Upper lobe of right lung (tissue), 1 donor: ENCODE data around the gene GRIA4. TPM values are rescaled to one million over a fixed set of nuclear protein-coding genes. Genes with fewer than 3 reads are reported as not detected.
"Not testable (repeated sequence)": the region's sequence is repeated elsewhere in the genome, so short reads cannot be mapped to it uniquely, and the experiment has no call there.

ENCODE experiments used
- ATAC-seq: fragments of 200-7000 bp; cut with Tn5 transposase; one replicate; pipeline ENCODE4 v1.9.1; 2020; ENCODE audit warnings: mild to moderate bottlenecking, moderate library complexity
- DNase-seq: peaks from one replicate; pipeline ENCODE4 v3.0.0-alpha.2; 2020
- H3K27ac ChIP-seq: fragments of 200-600 bp; one replicate; pipeline ENCODE4 v1.8.0; 2022
- H3K27me3 ChIP-seq: fragments of 200-600 bp; one replicate; pipeline ENCODE4 v1.8.0; 2022; ENCODE audit warnings: mild to moderate bottlenecking
- H3K36me3 ChIP-seq: fragments of 200-600 bp; one replicate; pipeline ENCODE4 v1.8.0; 2022
- H3K4me1 ChIP-seq: fragments of 200-600 bp; one replicate; pipeline ENCODE4 v1.8.0; 2022
- H3K4me3 ChIP-seq: fragments of 200-600 bp; one replicate; pipeline ENCODE4 v1.8.0; 2022; ENCODE audit warnings: mild to moderate bottlenecking
- H3K9me3 ChIP-seq: fragments of 200-600 bp; one replicate; pipeline ENCODE4 v1.8.0; 2022
- intact Hi-C: fragments of 100-400 bp; cut with DNase I; formaldehyde crosslinking; loops from one replicate; pipeline ENCODE4 v1.11.0; 2022
- total RNA-seq: library from RNA; stranded (reverse); fragmentation: NEBNext Ultra II Directional; extraction: Animal tissue kit (Norgen Biotek cat#: 25700); gene quantifications from one replicate; pipeline ENCODE4 v1.2.1, GENCODE V29; 2021
- TF ChIP-seq, protein P1 (sequence below): fragments of 200-600 bp; IDR thresholded peaks from one replicate; pipeline ENCODE4 v1.8.0; 2022; ENCODE audit warnings: antibody characterized with exemption
- donor health status: DM: no; HTN: yes; CAD: no; lungs with severe emphysema.

Gene GRIA4
- total RNA-seq, 1 donor from 2014 or later: not detected

- Histone ChIP-seq H3K36me3 (no peaks in the 10 kb centered on the region), H3K4me1 (no peaks in the 10 kb centered on the region), H3K4me3 (no peak overlapping the region), H3K9me3 (peaks cover 3% of the 10 kb centered on the region), H3K27ac (no peak overlapping the region), H3K27me3 (no peaks in the 10 kb centered on the region)
- intact Hi-C loops: no loop called here
- DNase-seq (no peak), ATAC-seq (peak; percentile 66)
- TF ChIP-seq, protein P1, sequence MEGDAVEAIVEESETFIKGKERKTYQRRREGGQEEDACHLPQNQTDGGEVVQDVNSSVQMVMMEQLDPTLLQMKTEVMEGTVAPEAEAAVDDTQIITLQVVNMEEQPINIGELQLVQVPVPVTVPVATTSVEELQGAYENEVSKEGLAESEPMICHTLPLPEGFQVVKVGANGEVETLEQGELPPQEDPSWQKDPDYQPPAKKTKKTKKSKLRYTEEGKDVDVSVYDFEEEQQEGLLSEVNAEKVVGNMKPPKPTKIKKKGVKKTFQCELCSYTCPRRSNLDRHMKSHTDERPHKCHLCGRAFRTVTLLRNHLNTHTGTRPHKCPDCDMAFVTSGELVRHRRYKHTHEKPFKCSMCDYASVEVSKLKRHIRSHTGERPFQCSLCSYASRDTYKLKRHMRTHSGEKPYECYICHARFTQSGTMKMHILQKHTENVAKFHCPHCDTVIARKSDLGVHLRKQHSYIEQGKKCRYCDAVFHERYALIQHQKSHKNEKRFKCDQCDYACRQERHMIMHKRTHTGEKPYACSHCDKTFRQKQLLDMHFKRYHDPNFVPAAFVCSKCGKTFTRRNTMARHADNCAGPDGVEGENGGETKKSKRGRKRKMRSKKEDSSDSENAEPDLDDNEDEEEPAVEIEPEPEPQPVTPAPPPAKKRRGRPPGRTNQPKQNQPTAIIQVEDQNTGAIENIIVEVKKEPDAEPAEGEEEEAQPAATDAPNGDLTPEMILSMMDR: no peak
Measured at GRCh38 chr11:105878510-105878909, 268.6 kb downstream of the GRIA4 start.

DNA sequence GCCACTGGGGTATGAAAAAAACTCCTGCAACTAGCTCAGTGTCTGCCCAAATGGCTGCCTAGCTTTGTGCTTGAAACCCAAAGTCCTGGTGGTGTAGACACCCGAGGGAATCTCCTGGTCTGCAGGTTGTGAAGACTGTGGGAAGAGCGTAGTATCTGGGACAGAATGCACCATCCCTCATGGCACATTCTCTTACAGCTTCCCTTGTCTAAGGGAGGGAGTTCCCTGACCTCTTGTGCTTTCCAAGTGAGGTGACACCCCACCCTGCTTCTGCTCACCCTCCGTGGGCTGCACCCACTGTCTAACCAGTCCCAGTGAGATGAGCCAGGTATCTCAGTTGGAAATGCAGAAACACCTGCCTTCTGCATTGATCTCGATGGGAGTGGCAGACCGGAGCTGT, 269.1 kb downstream of the GRIA4 start:
- ATAC-seq, H3K4me1 ChIP-seq, H3K27me3 ChIP-seq, intact Hi-C loops, H3K36me3 ChIP-seq, H3K4me3 ChIP-seq, DNase-seq, H3K9me3 ChIP-seq, H3K27ac ChIP-seq: not testable (repeated sequence)

DNA sequence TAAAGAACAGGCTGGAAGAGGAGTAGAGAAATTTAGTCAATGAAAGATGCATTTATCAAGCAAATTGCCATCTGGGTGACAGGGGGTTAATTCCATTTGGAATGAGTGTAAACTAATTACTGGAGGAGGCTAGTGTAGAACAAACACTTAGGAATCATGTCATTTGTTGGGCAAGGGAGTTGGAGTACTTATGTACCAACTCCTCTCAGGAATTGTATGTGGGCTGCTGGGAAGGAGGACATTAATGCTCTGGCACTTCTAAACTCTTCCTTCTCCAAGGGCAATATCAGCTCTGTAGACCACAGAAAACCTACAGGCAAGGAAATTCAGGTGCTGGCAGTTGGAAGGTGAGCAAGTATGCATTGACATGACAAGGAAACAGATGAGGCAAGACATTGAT, 271.2 kb downstream of the GRIA4 start:
- DNase-seq (no peak), ATAC-seq (peak; percentile 56)
- intact Hi-C loops: no loop called here
- Histone ChIP-seq H3K4me3 (no peak overlapping the region), H3K9me3 (no peaks in the 10 kb centered on the region), H3K4me1 (no peaks in the 10 kb centered on the region), H3K27me3 (no peaks in the 10 kb centered on the region), H3K36me3 (no peaks in the 10 kb centered on the region), H3K27ac (no peak overlapping the region)
- TF ChIP-seq, protein P1: no peak

DNA sequence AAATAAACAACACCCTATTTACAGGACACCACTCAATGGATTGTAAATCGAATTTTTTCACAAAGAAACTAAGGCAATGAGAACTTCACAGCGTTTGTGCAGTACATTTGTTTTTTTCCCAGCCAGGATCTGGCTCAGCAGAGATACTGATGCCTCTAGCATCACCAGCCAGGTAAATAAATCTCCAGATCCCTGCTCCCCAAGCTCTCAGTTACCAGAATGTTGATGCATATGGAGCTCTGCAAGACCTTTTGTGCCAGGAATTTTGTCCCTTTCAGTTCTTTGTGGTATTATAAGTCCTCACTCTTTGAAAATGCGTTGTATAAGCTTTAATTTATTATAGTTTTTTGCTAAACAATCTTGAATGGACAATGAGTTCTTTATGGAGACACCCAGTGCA, 274.6 kb downstream of the GRIA4 start:
- H3K9me3 ChIP-seq: no peaks in the 10 kb centered on the region
- intact Hi-C loops: no loop called here
- no peak overlapping the region for H3K4me3 ChIP-seq
- ATAC-seq (no peak), DNase-seq (no peak)
- no peak overlapping the region for H3K27ac ChIP-seq
- H3K36me3 ChIP-seq: no peaks in the 10 kb centered on the region
- H3K4me1 ChIP-seq: no peaks in the 10 kb centered on the region
- TF ChIP-seq, protein P1: no peak
- no peaks in the 10 kb centered on the region for H3K27me3 ChIP-seq

DNA sequence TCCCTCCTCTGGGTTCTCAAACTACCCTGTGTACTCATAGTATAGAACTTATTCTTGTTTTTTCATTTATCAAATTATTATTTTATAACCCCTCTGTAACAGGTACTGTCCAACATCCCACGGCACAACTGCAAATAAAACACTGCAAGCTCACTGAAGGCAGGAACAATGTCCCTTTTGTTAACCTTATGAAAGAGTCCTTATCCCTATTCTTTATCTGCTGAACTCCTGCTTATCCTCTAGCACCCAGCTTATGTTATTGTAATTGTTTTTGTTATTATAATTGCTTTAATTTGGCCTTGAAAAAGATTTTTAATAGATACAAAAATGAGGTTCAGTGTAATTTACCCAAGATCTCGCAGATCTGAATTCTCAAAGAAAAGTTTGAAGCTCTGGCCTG, 281.8 kb downstream of the GRIA4 start:
- intact Hi-C loops: no loop called here
- DNase-seq: no peak
- TF ChIP-seq, protein P1: no peak
- no peak overlapping the region for H3K4me3 ChIP-seq
- H3K36me3 ChIP-seq: no peaks in the 10 kb centered on the region
- no peaks in the 10 kb centered on the region for H3K9me3 ChIP-seq
- ATAC-seq: no peak
- H3K27ac ChIP-seq: no peak overlapping the region
- no peaks in the 10 kb centered on the region for H3K27me3 ChIP-seq
- H3K4me1 ChIP-seq: no peaks in the 10 kb centered on the region

DNA sequence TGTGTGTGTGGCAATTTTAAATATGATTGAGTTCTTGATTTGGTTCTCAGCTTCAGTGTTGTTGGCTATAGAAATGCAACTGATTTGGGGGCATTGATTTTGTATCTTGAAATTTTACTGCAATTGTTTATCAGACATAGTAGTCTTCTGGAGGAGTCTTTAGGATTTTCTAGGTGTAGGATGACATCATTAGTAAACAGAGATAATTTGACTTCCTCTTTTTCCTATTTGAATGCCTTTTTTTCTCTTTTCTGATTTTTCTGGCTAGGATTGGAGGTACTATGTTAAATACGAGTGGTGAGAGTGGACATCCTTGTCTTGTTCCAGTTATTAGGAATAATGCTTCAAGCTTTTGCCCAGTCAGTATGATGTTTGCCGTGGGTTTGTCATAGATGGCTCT, 287.3 kb downstream of the GRIA4 start:
- H3K36me3 ChIP-seq: no peaks in the 10 kb centered on the region
- TF ChIP-seq, protein P1: no peak
- no peak for ATAC-seq
- no peaks in the 10 kb centered on the region for H3K9me3 ChIP-seq
- no peaks in the 10 kb centered on the region for H3K27me3 ChIP-seq
- H3K4me1 ChIP-seq: no peaks in the 10 kb centered on the region
- DNase-seq: no peak
- intact Hi-C loops: no loop called here
- no peak overlapping the region for H3K4me3 ChIP-seq
- H3K27ac ChIP-seq: no peak overlapping the region
